B cell (primary cell): ENCODE data around the gene EFCAB3. TPM values are rescaled to one million over a fixed set of nuclear protein-coding genes. Genes with fewer than 3 reads are reported as not detected.
"Not testable (repeated sequence)": the region's sequence is repeated elsewhere in the genome, so short reads cannot be mapped to it uniquely, and the experiment has no call there.

ENCODE experiments used
- ATAC-seq: fragments of 200-7000 bp; cut with Tn5 transposase; one replicate; pipeline ENCODE4 v1.10.0; 2021; ENCODE audit warnings: low read depth, mild to moderate bottlenecking, moderate number of reproducible peaks, moderate library complexity
- CTCF ChIA-PET: fragments of 350-600 bp; sonication (Branson Sonifier 250); formaldehyde crosslinking; loops from one replicate; lab custom pipeline; 2021; ENCODE audit warnings: antibody characterized with exemption, inconsistent platforms; lab: Charles Lee
- POLR2A ChIA-PET: fragments of 350-600 bp; sonication (Branson Sonifier 250); formaldehyde crosslinking; loops from one replicate; lab custom pipeline; 2021; ENCODE audit warnings: antibody characterized with exemption; lab: Charles Lee
- DNase-seq: peaks from one replicate; pipeline ENCODE4 v3.0.0; 2013
- H2AFZ ChIP-seq: 2 replicates; pipeline ENCODE4 v1.6.1; 2012; ENCODE audit warnings: mild to moderate bottlenecking, low read depth, low read length; ENCODE audit not compliant: insufficient read depth, poor library complexity, severe bottlenecking
- H3K27ac ChIP-seq, 2 donors: 1 replicate in 1 of 2; 2 replicates in 1 of 2; pipeline ENCODE4 v1.5.1; 2012 to 2013; ENCODE audit warnings: low read length in 2 of 2, mild to moderate bottlenecking in 2 of 2, moderate library complexity in 1 of 2
- H3K27me3 ChIP-seq, 4 experiments: fragments of 200-600 bp in 1 of 4; sonication (generic) in 1 of 4; replicated peaks in 1 of 4; 1 replicate in 2 of 4; 2 replicates in 2 of 4; pipeline versions ENCODE4 v1.6.1 to v1.7.0; 2013 to 2016; ENCODE audit warnings: low read length in 3 of 4, mild to moderate bottlenecking in 2 of 4, mixed read lengths in 1 of 4, moderate library complexity in 1 of 4; ENCODE audit not compliant: insufficient read depth in 4 of 4, control insufficient read depth in 3 of 4; ENCODE audit errors: control extremely low read depth in 1 of 4
- H3K36me3 ChIP-seq, 2 experiments: replicated peaks in 1 of 2; 1 replicate in 1 of 2; 2 replicates in 1 of 2; pipeline versions ENCODE4 v1.6.1 to v1.7.1; 2013; ENCODE audit warnings: low read length in 1 of 2; ENCODE audit not compliant: insufficient read depth in 2 of 2, control insufficient read depth in 1 of 2; ENCODE audit errors: control extremely low read depth in 1 of 2, extremely low read depth in 1 of 2
- H3K4me1 ChIP-seq, 2 donors: fragments of 200-600 bp in 1 of 2; sonication (generic) in 1 of 2; 1 replicate in 1 of 2; 2 replicates in 1 of 2; pipeline versions ENCODE4 v1.5.1 to v1.6.1; 2013 to 2017; ENCODE audit warnings: low read length in 2 of 2; ENCODE audit not compliant: control insufficient read depth in 2 of 2, insufficient read depth in 2 of 2
- H3K4me2 ChIP-seq: replicated peaks from 2 replicates; pipeline ENCODE3; 2012; ENCODE audit warnings: mild to moderate bottlenecking, low read depth, low read length; ENCODE audit not compliant: poor library complexity, severe bottlenecking
- H3K4me3 ChIP-seq, 5 experiments: fragments of 200-600 bp in 1 of 5; sonication (generic) in 1 of 5; 1 replicate in 3 of 5; 2 replicates in 2 of 5; pipeline versions ENCODE4 v1.5.1 to v1.7.0; 2011 to 2016; ENCODE audit warnings: low read length in 4 of 5, mild to moderate bottlenecking in 4 of 5, low read depth in 2 of 5, control low read depth in 1 of 5, moderate library complexity in 1 of 5; ENCODE audit not compliant: insufficient read depth in 1 of 5; ENCODE audit errors: control extremely low read depth in 1 of 5, extremely low read depth in 1 of 5
- H3K79me2 ChIP-seq: fragments of 200-600 bp; sonication (generic); one replicate; pipeline ENCODE4 v1.6.0; 2016; ENCODE audit warnings: low read length; ENCODE audit not compliant: control insufficient read depth, insufficient read depth
- H3K9ac ChIP-seq: fragments of 200-600 bp; sonication (generic); 2 replicates; pipeline ENCODE4 v1.6.1; 2017; ENCODE audit warnings: mild to moderate bottlenecking, low read length, moderate library complexity
- H3K9me3 ChIP-seq, 3 donors: one replicate each; pipeline versions ENCODE4 v1.6.1 to v1.7.1; 2013; ENCODE audit warnings: low read length in 2 of 3; ENCODE audit not compliant: control insufficient read depth in 2 of 3, insufficient read depth in 1 of 3; ENCODE audit errors: control extremely low read depth in 1 of 3
- H4K20me1 ChIP-seq: 2 replicates; pipeline ENCODE4 v1.6.0; 2012; ENCODE audit warnings: mild to moderate bottlenecking, low read length; ENCODE audit not compliant: insufficient read depth, control insufficient read depth, poor library complexity, severe bottlenecking
- H3K27ac Mint-ChIP-seq: one replicate; pipeline ENCODE4 v1.8.0; 2021; ENCODE audit warnings: mixed read lengths
- H3K27me3 Mint-ChIP-seq: one replicate; pipeline ENCODE4 v1.8.0; 2021; ENCODE audit warnings: mixed read lengths
- H3K4me1 Mint-ChIP-seq: one replicate; pipeline ENCODE4 v1.8.0; 2021; ENCODE audit warnings: mixed read lengths
- H3K4me3 Mint-ChIP-seq: one replicate; pipeline ENCODE4 v1.8.0; 2021; ENCODE audit warnings: mixed read lengths
- H3K9me3 Mint-ChIP-seq: one replicate; pipeline ENCODE4 v1.8.0; 2022; ENCODE audit warnings: mixed read lengths; ENCODE audit not compliant: insufficient read depth
- CTCF ChIP-seq: fragments of 200-600 bp; IDR thresholded peaks from one replicate; pipeline ENCODE4 v1.8.0; 2022; ENCODE audit warnings: antibody characterized with exemption, mild to moderate bottlenecking
- EZH2 ChIP-seq: IDR thresholded peaks from 2 replicates; pipeline ENCODE4 v1.6.1; 2012; ENCODE audit warnings: borderline replicate concordance, low read depth, mild to moderate bottlenecking, moderate library complexity, low read length; ENCODE audit not compliant: insufficient read depth, poor library complexity, severe bottlenecking
- WGBS: methylation state at CpG from one replicate; pipeline ENCODE4 v1.1.5; 2013; ENCODE audit warnings: missing lambda C conversion rate; ENCODE audit not compliant: insufficient coverage; 5-methylcytosine and 5-hydroxymethylcytosine counted together
- intact Hi-C: fragments of 100-400 bp; cut with micrococcal nuclease; formaldehyde crosslinking; loops from one replicate; pipeline ENCODE4 v1.10.0; 2022
- polyA plus RNA-seq: library from polyadenylated mRNA; depleted of rRNA; stranded (reverse); fragments of >200 nt; gene quantifications from 2 replicates; pipeline ENCODE4 v1.2.3, GENCODE V29; 2012
- total RNA-seq, 2 donors: library from RNA; stranded (reverse); fragments of 120-200 nt in 1 of 2; gene quantifications; 1 replicate in 1 of 2; 2 replicates in 1 of 2; pipeline versions ENCODE4 v1.2.3 to v1.2.4, GENCODE V29; 2013 to 2022

EFCAB3 gene
- total and polyA plus RNA-seq, 2 donors (not counting 1 experiment from before 2014, with no cell fraction given): not detected

GRCh38 chr17:62398891-62399290, 18.5 kb downstream of the EFCAB3 start:
- no peak overlapping the region for H3K4me3 ChIP-seq
- no peak overlapping the region for H3K9ac ChIP-seq
- no peak overlapping the region for H2AFZ ChIP-seq
- Mint-ChIP-seq H3K4me1 (no peaks in the 10 kb centered on the region), H3K27me3 (peaks cover 22% of the 10 kb centered on the region), H3K4me3 (no peak overlapping the region), H3K27ac (no peak overlapping the region), H3K9me3 (no peaks in the 10 kb centered on the region)
- peaks cover 0 to 5% (median 3%) of the 10 kb centered on the region in 4 experiments for H3K27me3 ChIP-seq
- ChIA-PET POLR2A (no interaction called here), CTCF (no interaction called here)
- no peaks in the 10 kb centered on the region for H3K79me2 ChIP-seq
- H3K4me2 ChIP-seq: no peak overlapping the region
- ATAC-seq: no peak
- no peaks in the 10 kb centered on the region for H3K9me3 ChIP-seq
- no peaks in the 10 kb centered on the region for H4K20me1 ChIP-seq
- H3K36me3 ChIP-seq: no peaks in the 10 kb centered on the region
- TF ChIP-seq CTCF (no peak), EZH2 (no peak)
- H3K27ac ChIP-seq: no peak overlapping the region
- DNase-seq: no peak
- H3K4me1 ChIP-seq: no peaks in the 10 kb centered on the region
- WGBS: no CpG with 5 or more reads among the region's 1 CpG
- intact Hi-C loops: no loop called here

GRCh38 chr17:62405451-62405850, 25.1 kb downstream of the EFCAB3 start:
- Mint-ChIP-seq H3K9me3 (no peaks in the 10 kb centered on the region), H3K27me3 (peaks cover 34% of the 10 kb centered on the region), H3K4me1 (no peaks in the 10 kb centered on the region), H3K4me3 (no peak overlapping the region), H3K27ac (no peak overlapping the region)
- H3K79me2 ChIP-seq: no peaks in the 10 kb centered on the region
- H3K36me3 ChIP-seq: no peaks in the 10 kb centered on the region
- intact Hi-C loops: no loop called here
- no peak overlapping the region for H3K9ac ChIP-seq
- H3K27me3 ChIP-seq: peaks cover 0 to 13% (median 8%) of the 10 kb centered on the region in 4 experiments
- ATAC-seq: no peak
- TF ChIP-seq EZH2 (no peak), CTCF (no peak)
- no peak for DNase-seq
- no peak overlapping the region for H3K4me2 ChIP-seq
- no CpG with 5 or more reads among the region's 2 CpGs for WGBS
- H3K4me3 ChIP-seq: no peak overlapping the region
- CTCF ChIA-PET: no interaction called here
- no peak overlapping the region for H3K27ac ChIP-seq
- H3K4me1 ChIP-seq: no peaks in the 10 kb centered on the region
- POLR2A ChIA-PET: no interaction called here
- H4K20me1 ChIP-seq: no peaks in the 10 kb centered on the region
- H2AFZ ChIP-seq: no peak overlapping the region
- no peaks in the 10 kb centered on the region for H3K9me3 ChIP-seq

GRCh38 chr17:62413090-62413489, 32.7 kb downstream of the EFCAB3 start:
- H3K4me1 Mint-ChIP-seq, H3K27me3 ChIP-seq, DNase-seq, H3K27ac ChIP-seq, H3K9me3 ChIP-seq, intact Hi-C loops, H3K9me3 Mint-ChIP-seq, ATAC-seq, H3K4me3 ChIP-seq, CTCF ChIA-PET, H3K79me2 ChIP-seq, POLR2A ChIA-PET, H3K4me1 ChIP-seq, H3K9ac ChIP-seq, H3K27ac Mint-ChIP-seq, H3K4me3 Mint-ChIP-seq, H3K4me2 ChIP-seq, H3K36me3 ChIP-seq, H4K20me1 ChIP-seq, H2AFZ ChIP-seq: not testable (repeated sequence)
- peaks cover 26% of the 10 kb centered on the region for H3K27me3 Mint-ChIP-seq
- no CpG with 5 or more reads among the region's 1 CpG for WGBS
